Esophagus muscularis mucosa (tissue), 4 donors: ENCODE results near the gene CTDSP1. TPM values are rescaled to one million over a fixed set of nuclear protein-coding genes. Genes with fewer than 3 reads are reported as not detected.

Experiments used
- DNase-seq: peaks from one replicate; pipeline ENCODE4 v3.0.0-alpha.2; 2017; ENCODE audit errors: extremely low spot score
- H3K27ac ChIP-seq, 4 donors: fragments of 200-600 bp; sonication (generic); replicated peaks in 1 of 4; 1 replicate in 3 of 4; 2 replicates in 1 of 4; pipeline ENCODE4 v1.5.1; 2016 to 2019; ENCODE audit warnings: mild to moderate bottlenecking in 1 of 4
- H3K27me3 ChIP-seq, 4 donors: fragments of 200-600 bp; sonication (generic); one replicate each; pipeline versions ENCODE4 v1.5.1 to v1.6.0; 2016 to 2019
- H3K36me3 ChIP-seq, 4 donors: fragments of 200-600 bp; sonication (generic); one replicate each; pipeline ENCODE4 v1.5.1; 2016 to 2019
- H3K4me1 ChIP-seq, 4 donors: fragments of 200-600 bp; sonication (generic); one replicate each; pipeline ENCODE4 v1.5.1; 2016 to 2019
- H3K4me3 ChIP-seq, 4 donors: fragments of 200-600 bp; sonication (generic); 1 replicate in 2 of 4; 2 replicates in 2 of 4; pipeline ENCODE4 v1.5.1; 2016 to 2019; ENCODE audit warnings: mild to moderate bottlenecking in 4 of 4, moderate library complexity in 1 of 4
- H3K9me3 ChIP-seq, 4 donors: fragments of 200-600 bp; sonication (generic); 1 replicate in 3 of 4; 2 replicates in 1 of 4; pipeline ENCODE4 v1.5.1; 2016 to 2019
- CTCF ChIP-seq, 3 experiments: fragments of 200-600 bp in 2 of 3; fragments of 450-650 bp in 1 of 3; sonication (generic) in 2 of 3; IDR thresholded peaks; one replicate each; pipeline ENCODE4 v1.5.1; 2017 to 2019; ENCODE audit warnings: antibody characterized with exemption in 3 of 3, mild to moderate bottlenecking in 2 of 3, moderate library complexity in 1 of 3
- EP300 ChIP-seq: sonication (generic); formaldehyde crosslinking; IDR thresholded peaks from one replicate; pipeline ENCODE4 v1.6.1; 2017; ENCODE audit warnings: antibody characterized with exemption
- POLR2A ChIP-seq: fragments of 450-650 bp; IDR thresholded peaks from one replicate; pipeline ENCODE4 v1.6.1; 2017; ENCODE audit warnings: antibody characterized with exemption, moderate library complexity, mild to moderate bottlenecking, low read depth
- POLR2AphosphoS5 ChIP-seq, 2 donors: sonication (generic); formaldehyde crosslinking; IDR thresholded peaks; one replicate each; pipeline ENCODE4 v1.6.1; 2017; ENCODE audit warnings: antibody characterized with exemption in 2 of 2
- WGBS: methylation state at CpG from one replicate; pipeline ENCODE4 v1.1.5; 2018; 5-methylcytosine and 5-hydroxymethylcytosine counted together
- intact Hi-C: fragments of 100-400 bp; cut with DNase I; formaldehyde crosslinking; loops from one replicate; pipeline ENCODE4 v1.15.1; 2023
- total RNA-seq, 4 donors: library from RNA; depleted of rRNA; stranded (reverse); fragments of >200 nt; gene quantifications; one replicate each; pipeline versions ENCODE4 v1.1.0 to v1.2.1, GENCODE V29; 2016

The CTDSP1 gene
- total RNA-seq, 4 donors from 2014 or later: 121 to 176 (median 137) TPM

DNA sequence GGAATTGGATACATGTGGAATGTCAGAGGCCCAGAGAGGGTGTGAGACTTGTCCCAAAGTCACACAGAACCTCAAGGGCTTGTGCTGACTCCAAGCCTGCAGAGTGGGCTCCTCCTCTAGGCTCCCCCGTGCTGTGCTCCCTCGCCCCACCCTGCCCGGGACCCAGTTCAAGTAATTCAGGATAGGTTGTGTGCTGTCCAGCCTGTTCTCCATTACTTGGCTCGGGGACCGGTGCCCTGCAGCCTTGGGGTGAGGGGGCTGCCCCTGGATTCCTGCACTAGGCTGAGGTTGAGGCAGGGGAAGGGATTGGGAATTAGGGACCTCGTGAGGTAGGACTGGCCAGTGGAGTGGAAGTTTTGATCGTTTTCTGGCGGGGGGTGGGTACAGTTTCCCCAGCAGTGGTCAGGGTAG lies 2.8 kb downstream of the CTDSP1 start:
- TF ChIP-seq POLR2A: no peak
- TF ChIP-seq EP300: no peak
- 50% methylated on average over 2 of the region's 8 CpGs for WGBS
- Histone ChIP-seq H3K27me3 (no peaks in the 10 kb centered on the region), H3K9me3 (no peaks in the 10 kb centered on the region), H3K36me3 (peaks cover 26 to 41% (median 41%) of the 10 kb centered on the region in 4 donors), H3K4me1 (peaks cover 58 to 85% (median 78%) of the 10 kb centered on the region in 4 donors), H3K27ac (peak overlapping the region; percentile 98 to 100 (median 100)), H3K4me3 (peak overlapping the region in 2 of 4 donors; percentile 94 to 96)
- intact Hi-C loops: no loop called here
- DNase-seq: no peak

GRCh38 chr2:218402911-218403411 lies 3.3 kb downstream of the CTDSP1 start:
- Histone ChIP-seq H3K36me3 (peaks cover 26 to 41% (median 41%) of the 10 kb centered on the region in 4 donors), H3K27ac (peak overlapping the region; percentile 98 to 100 (median 100)), H3K27me3 (no peaks in the 10 kb centered on the region), H3K9me3 (no peaks in the 10 kb centered on the region), H3K4me3 (no peak overlapping the region), H3K4me1 (peaks cover 56 to 85% (median 78%) of the 10 kb centered on the region in 4 donors)
- TF ChIP-seq POLR2AphosphoS5 (IDR thresholded peaks at IDR 0.05) (no peak), POLR2A (no peak), EP300 (no peak), CTCF (IDR thresholded peaks at IDR 0.05) (no peak)
- DNase-seq: no peak
- WGBS: 84% methylated on average over 9 of the region's 26 CpGs
- intact Hi-C loops: no loop called here

DNA sequence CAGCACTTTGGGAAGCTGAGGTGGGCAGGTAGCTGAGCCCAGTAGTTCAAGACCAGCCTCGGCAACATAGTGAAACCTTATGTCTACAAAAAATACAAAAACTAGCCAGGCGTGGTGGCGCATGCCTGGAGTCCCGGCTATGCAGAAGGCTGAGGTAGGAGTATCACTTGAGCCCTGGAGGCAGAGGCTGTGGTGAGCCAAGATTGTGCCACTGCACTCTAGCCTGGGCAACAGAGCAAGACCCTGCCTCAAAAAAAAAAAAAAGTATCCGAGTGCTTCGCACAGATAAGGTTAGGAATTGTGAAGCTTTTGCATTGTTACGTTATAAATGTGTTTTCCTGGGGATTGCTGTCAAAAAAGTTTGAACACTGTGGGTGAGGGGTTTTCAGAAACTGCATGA lies 4.1 kb downstream of the CTDSP1 start:
- peak overlapping the region; percentile 81 to 99 (median 89) for H3K27ac ChIP-seq
- H3K9me3 ChIP-seq: no peaks in the 10 kb centered on the region
- intact Hi-C loops: no loop called here
- H3K36me3 ChIP-seq: peaks cover 26 to 41% (median 41%) of the 10 kb centered on the region in 4 donors
- TF ChIP-seq CTCF (IDR thresholded peaks at IDR 0.05) (no peak), POLR2A (no peak), POLR2AphosphoS5 (IDR thresholded peaks at IDR 0.05) (no peak), EP300 (no peak)
- peaks cover 53 to 78% (median 73%) of the 10 kb centered on the region in 4 donors for H3K4me1 ChIP-seq
- no peak overlapping the region for H3K4me3 ChIP-seq
- H3K27me3 ChIP-seq: no peaks in the 10 kb centered on the region
- DNase-seq: no peak
- WGBS: 72% methylated on average over 7 of the region's 7 CpGs

GRCh38 chr2:218404351-218405085 lies 4.8 kb downstream of the CTDSP1 start:
- peaks cover 53 to 73% (median 68%) of the 10 kb centered on the region in 4 donors for H3K4me1 ChIP-seq
- H3K27ac ChIP-seq: peak overlapping the region; percentile 81 to 90 (median 86)
- no peak overlapping the region for H3K4me3 ChIP-seq
- intact Hi-C loops: loop anchor here (5.0 kb wide), 3 partner anchors 63 to 258 kb away; partner anchors contain the start of genes CNOT9 and USP37
- no peaks in the 10 kb centered on the region for H3K27me3 ChIP-seq
- no peak for TF ChIP-seq POLR2A
- TF ChIP-seq CTCF (IDR thresholded peaks at IDR 0.05): no peak
- no peak for TF ChIP-seq POLR2AphosphoS5 (IDR thresholded peaks at IDR 0.05)
- no peak for TF ChIP-seq EP300
- no peak for DNase-seq
- WGBS: 36% methylated on average over 8 of the region's 16 CpGs
- no peaks in the 10 kb centered on the region for H3K9me3 ChIP-seq
- H3K36me3 ChIP-seq: peaks cover 26 to 41% (median 41%) of the 10 kb centered on the region in 4 donors

DNA sequence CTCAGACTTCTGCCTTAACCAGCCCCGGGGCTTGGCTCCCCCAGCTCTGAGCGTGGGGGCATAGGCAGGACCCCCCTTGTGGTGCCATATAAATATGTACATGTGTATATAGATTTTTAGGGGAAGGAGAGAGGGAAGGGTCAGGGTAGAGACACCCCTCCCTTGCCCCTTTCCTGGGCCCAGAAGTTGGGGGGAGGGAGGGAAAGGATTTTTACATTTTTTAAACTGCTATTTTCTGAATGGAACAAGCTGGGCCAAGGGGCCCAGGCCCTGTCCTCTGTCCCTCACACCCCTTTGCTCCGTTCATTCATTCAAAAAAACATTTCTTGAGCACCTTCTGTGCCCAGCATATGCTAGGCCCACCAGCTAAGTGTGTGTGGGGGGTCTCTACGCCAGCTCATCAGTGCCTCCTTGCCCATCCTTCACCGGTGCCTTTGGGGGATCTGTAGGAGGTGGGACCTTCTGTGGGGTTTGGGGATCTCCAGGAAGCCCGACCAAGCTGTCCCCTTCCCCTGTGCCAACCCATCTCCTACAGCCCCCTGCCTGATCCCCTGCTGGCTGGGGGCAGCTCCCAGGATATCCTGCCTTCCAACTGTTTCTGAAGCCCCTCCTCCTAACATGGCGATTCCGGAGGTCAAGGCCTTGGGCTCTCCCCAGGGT lies 5.5 kb downstream of the CTDSP1 start:
- intact Hi-C loops: loop anchor here (5.0 kb wide), 3 partner anchors 62 to 257 kb away; partner anchors contain the start of genes CNOT9 and USP37
- H3K9me3 ChIP-seq: no peaks in the 10 kb centered on the region
- peaks cover 26 to 41% (median 41%) of the 10 kb centered on the region in 4 donors for H3K36me3 ChIP-seq
- no peaks in the 10 kb centered on the region for H3K27me3 ChIP-seq
- H3K4me3 ChIP-seq: peak overlapping the region; percentile 51 to 62 (median 56)
- peak overlapping the region; percentile 81 to 90 (median 86) for H3K27ac ChIP-seq
- WGBS: 62% methylated on average over 6 of the region's 8 CpGs
- no peak for DNase-seq
- TF ChIP-seq EP300 (no peak), CTCF (IDR thresholded peaks at IDR 0.05) (no peak), POLR2A (no peak), POLR2AphosphoS5 (IDR thresholded peaks at IDR 0.05) (no peak)
- H3K4me1 ChIP-seq: peaks cover 53 to 73% (median 68%) of the 10 kb centered on the region in 4 donors
